T-helper 17 cell (primary cell): Measurements from ENCODE around the gene IDI1. TPM values are rescaled to one million over a fixed set of nuclear protein-coding genes. Genes with fewer than 3 reads are reported as not detected.

Experiments used
- ATAC-seq: fragments of 150-1000 bp; cut with Tn5 transposase; 2 replicates; pipeline ENCODE4 v1.10.0; 2021; ENCODE audit warnings: mild to moderate bottlenecking, moderate library complexity
- DNase-seq, 3 donors: peaks; one replicate each; pipeline versions ENCODE4 v3.0.0 to v3.0.0-alpha.2; 2020 to 2021
- H3K9me3 ChIP-seq: one replicate; pipeline ENCODE4 v1.7.0; 2013; ENCODE audit warnings: low read length, mild to moderate bottlenecking; ENCODE audit not compliant: control insufficient read depth, poor library complexity, severe bottlenecking
- H3K27ac Mint-ChIP-seq: one replicate; pipeline ENCODE4 v1.8.0; 2022; ENCODE audit warnings: mild to moderate bottlenecking, moderate library complexity, mixed read lengths
- H3K27me3 Mint-ChIP-seq: one replicate; pipeline ENCODE4 v1.8.0; 2022; ENCODE audit warnings: mixed read lengths
- H3K36me3 Mint-ChIP-seq: one replicate; pipeline ENCODE4 v1.8.0; 2022; ENCODE audit warnings: low read depth, mixed read lengths
- H3K4me1 Mint-ChIP-seq: one replicate; pipeline ENCODE4 v1.8.0; 2022; ENCODE audit warnings: mild to moderate bottlenecking, mixed read lengths
- H3K4me3 Mint-ChIP-seq: one replicate; pipeline ENCODE4 v1.8.0; 2022; ENCODE audit warnings: mild to moderate bottlenecking, moderate library complexity, mixed read lengths
- total RNA-seq, 4 donors: library from RNA in 2 of 4; stranded (reverse) in 2 of 4; gene quantifications; one replicate each; pipeline ENCODE4 v1.2.3 and lab custom pipeline; 2022 to 2026

Gene IDI1
- total RNA-seq (100 to 1,000 TPM; 116 to 134 TPM), total RNA-seq (lab: John Stamatoyannopoulos, UW) (127 to 203 reads per million in 2 donors)

DNA sequence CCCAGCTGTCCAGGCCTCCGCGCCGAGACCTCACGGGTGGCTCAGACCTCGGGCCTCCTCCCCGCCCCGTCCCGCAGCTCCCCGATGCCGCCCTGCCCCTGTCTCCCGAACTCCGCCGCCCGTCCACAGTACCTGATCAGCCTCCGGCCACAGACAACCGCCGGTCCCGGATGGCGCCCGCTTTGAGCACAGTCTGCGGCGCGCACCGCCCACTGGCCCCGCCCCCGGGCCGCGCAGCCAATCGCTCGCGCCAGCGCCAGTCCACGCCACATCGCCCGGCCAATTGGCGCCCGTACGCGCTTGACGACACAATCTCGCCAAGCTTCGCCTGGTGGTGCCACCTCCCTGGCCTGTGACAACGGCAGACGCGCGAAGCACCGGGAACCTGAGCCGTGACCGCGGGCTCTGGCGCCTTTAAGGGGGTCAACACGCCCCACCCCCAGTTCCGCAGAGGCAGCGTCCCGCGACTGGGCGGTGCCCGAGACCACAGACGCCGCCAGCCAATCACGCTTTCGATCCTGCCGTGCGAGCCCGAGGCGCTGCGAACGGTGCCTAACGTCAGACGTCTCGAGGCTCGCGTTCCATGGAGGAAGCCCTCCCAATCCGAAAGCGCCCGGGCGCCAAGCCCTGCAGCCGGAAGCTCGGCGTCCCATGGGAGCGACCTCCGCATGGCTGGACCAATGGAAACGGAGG is at the start of gene IDI1:
IDI1 (minus strand) TSS at position 388 of the 693 bp plus-strand sequence; CDS start at position 272, 116 bp downstream.
- Mint-ChIP-seq H3K4me3 (peak within 1 kb of the TSS; percentile 94), H3K36me3 (no peaks in the 10 kb centered on the region), H3K4me1 (peaks cover 36% of the 10 kb centered on the region), H3K27ac (peak within 1 kb of the TSS; percentile 97), H3K27me3 (no peaks in the 10 kb centered on the region)
- peak; percentile 82 for ATAC-seq
- H3K9me3 ChIP-seq: no peaks in the 10 kb centered on the region
- peak; percentile 95 to 96 (median 96) for DNase-seq

- peaks cover 21% of the 10 kb centered on the region for H3K4me1 Mint-ChIP-seq
These were observed 48.5 kb upstream of the IDI1 start for GRCh38 chr10:1097436-1097835.

GRCh38 chr10:1096287-1096889 is 47.5 kb upstream of the IDI1 start:
- H3K4me3 Mint-ChIP-seq: no peak overlapping the region
- no peaks in the 10 kb centered on the region for H3K27me3 Mint-ChIP-seq
- DNase-seq: no peak
- peaks cover 5% of the 10 kb centered on the region for H3K36me3 Mint-ChIP-seq
- no peak overlapping the region for H3K27ac Mint-ChIP-seq
- H3K4me1 Mint-ChIP-seq: peaks cover 18% of the 10 kb centered on the region
- no peak for ATAC-seq
- H3K9me3 ChIP-seq: no peaks in the 10 kb centered on the region

More at GRCh38 chr10:1097436-1097835, 48.5 kb upstream of the IDI1 start:
- Mint-ChIP-seq H3K36me3 (peaks cover 5% of the 10 kb centered on the region), H3K27me3 (no peaks in the 10 kb centered on the region), H3K27ac (no peak overlapping the region), H3K4me3 (no peak overlapping the region)
- H3K9me3 ChIP-seq: no peaks in the 10 kb centered on the region
- ATAC-seq (no peak), DNase-seq (no peak)

DNA sequence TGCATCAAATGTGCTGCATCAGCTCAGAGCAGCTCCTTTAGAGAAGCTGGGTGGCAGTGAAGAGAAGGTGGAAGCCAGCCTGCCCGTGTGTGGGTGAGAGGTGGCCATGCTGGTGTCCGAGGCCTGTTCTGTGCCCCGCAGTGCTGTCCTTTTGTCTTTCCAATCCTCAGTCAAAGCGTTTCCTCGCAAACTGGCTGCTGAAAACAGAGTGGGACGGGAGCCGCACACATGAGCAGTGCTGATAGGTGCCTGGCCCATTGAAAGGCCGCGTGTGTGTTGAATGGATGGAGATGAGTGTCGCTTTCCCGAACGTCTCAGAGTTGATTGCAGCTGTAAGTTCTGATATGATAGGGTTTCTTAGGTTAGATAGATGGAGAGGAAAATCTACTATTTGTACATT is 46.6 kb upstream of the IDI1 start:
- H3K4me3 Mint-ChIP-seq: no peak overlapping the region
- peaks cover 14% of the 10 kb centered on the region for H3K4me1 Mint-ChIP-seq
- H3K27ac Mint-ChIP-seq: no peak overlapping the region
- peaks cover 5% of the 10 kb centered on the region for H3K36me3 Mint-ChIP-seq
- DNase-seq (no peak), ATAC-seq (no peak)
- no peaks in the 10 kb centered on the region for H3K27me3 Mint-ChIP-seq
- no peaks in the 10 kb centered on the region for H3K9me3 ChIP-seq

DNA sequence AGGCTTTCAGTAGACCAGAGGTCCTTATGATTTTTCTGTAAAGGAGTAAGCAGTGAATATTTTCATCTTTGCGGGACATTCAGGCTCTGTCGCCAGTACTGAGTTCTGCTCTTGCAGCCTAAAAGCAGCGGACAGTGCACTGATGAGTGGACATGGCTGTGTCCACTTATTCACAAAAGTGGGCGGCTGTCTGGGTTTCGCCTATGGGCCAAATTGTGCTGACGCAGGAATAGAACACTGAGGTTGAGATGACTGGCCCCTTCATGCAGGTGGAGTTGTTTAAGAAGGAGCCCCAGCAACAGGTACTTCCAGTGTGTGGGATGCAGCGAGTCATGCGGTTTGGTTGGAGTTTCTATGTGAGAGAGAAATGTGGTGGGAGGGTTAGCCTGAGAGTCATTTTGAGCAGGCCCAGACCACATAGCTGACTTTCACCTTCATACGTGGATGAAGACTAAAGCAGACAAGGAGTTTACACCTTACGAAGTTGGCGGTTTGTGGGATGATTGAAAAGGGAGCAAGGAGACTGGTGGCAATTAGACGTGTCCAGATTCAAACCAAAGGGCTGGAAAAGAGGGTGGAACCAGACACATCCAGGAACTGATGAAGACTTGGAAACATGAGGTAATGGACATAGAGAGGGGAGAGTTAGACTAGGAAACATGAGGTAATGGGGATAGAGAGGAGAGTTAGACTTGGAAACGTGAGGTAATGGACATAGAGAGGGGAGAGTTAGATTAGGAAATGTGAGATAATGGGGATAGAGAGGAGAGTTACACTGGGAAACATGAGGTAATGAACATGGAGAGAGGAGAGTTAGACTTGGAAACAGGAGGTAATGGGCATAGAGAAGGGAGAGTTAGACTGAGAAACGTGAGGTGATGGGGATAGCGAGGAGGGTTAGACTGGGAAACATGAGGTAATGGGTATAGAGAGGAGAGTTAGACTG is 45.5 kb upstream of the IDI1 start:
- Mint-ChIP-seq H3K36me3 (peaks cover 5% of the 10 kb centered on the region), H3K4me1 (peaks cover 9% of the 10 kb centered on the region), H3K4me3 (no peak overlapping the region), H3K27ac (no peak overlapping the region), H3K27me3 (no peaks in the 10 kb centered on the region)
- DNase-seq (no peak), ATAC-seq (no peak)
- H3K9me3 ChIP-seq: no peaks in the 10 kb centered on the region

DNA sequence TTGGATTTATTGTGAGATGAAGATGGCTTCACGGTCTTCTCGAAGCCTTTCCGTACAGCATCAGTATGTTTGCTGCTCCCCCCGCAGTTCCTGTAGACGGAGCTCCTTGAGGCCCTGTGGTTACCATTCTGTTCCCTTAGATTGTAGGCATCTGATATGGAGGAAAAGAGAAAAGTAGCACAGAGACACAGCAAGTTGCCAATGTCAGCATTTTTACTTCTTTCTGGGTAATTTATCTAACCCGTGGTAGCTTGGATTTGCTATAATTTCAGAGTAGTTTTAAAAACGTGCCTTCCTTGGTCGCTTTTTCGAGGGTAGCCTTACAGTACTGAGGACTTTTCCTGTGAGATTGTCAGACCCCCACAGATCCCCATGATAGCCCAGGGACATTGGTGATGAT is 44.8 kb upstream of the IDI1 start:
- no peak for DNase-seq
- ATAC-seq: no peak
- peaks cover 6% of the 10 kb centered on the region for H3K4me1 Mint-ChIP-seq
- H3K27ac Mint-ChIP-seq: no peak overlapping the region
- peaks cover 4% of the 10 kb centered on the region for H3K36me3 Mint-ChIP-seq
- H3K4me3 Mint-ChIP-seq: no peak overlapping the region
- no peaks in the 10 kb centered on the region for H3K9me3 ChIP-seq
- H3K27me3 Mint-ChIP-seq: no peaks in the 10 kb centered on the region

GRCh38 chr10:1090696-1091095 is 41.8 kb upstream of the IDI1 start:
- DNase-seq (no peak), ATAC-seq (no peak)
- peaks cover 13% of the 10 kb centered on the region for H3K4me1 Mint-ChIP-seq
- H3K36me3 Mint-ChIP-seq: peaks cover 10% of the 10 kb centered on the region
- H3K4me3 Mint-ChIP-seq: peak overlapping the region; percentile 31
- no peaks in the 10 kb centered on the region for H3K27me3 Mint-ChIP-seq
- H3K9me3 ChIP-seq: no peaks in the 10 kb centered on the region
- no peak overlapping the region for H3K27ac Mint-ChIP-seq

DNA sequence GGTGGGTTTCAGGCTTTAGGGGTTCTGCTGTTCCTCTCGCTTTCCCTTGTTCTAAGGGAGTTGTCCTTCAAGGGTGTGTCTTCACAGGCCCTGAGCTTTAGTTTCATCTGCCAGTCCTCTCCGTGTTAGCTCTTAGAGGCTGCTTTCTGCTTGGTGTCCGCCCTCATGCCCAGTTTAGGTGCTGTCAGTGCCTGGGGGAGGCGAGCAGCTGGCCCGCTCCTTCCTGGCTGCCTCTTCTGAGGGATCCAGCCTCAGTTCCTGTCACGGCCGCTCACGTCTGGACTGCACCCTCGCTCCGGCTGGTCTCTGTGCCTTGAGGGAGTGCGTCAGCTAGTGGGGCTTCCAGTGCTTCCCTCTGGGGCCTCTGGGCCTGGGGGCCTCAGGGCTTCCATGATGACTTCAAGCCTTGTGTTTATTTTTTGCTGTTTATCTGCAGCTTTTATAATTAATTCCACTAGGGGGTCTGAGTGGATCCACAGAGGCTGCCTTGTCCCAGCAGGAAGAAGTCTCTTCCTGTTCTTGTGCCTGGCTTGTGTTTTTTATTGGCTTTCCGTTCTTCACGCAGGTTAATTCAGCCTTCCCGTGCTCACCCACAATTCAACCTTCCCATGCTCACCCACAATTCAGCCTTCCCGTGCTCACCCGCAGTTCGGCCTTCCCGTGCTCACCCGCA is 40.2 kb upstream of the IDI1 start:
- no peaks in the 10 kb centered on the region for H3K9me3 ChIP-seq
- ATAC-seq (no peak), DNase-seq (no peak)
- no peak overlapping the region for H3K4me3 Mint-ChIP-seq
- peaks cover 13% of the 10 kb centered on the region for H3K36me3 Mint-ChIP-seq
- peaks cover 13% of the 10 kb centered on the region for H3K4me1 Mint-ChIP-seq
- H3K27me3 Mint-ChIP-seq: no peaks in the 10 kb centered on the region
- no peak overlapping the region for H3K27ac Mint-ChIP-seq

DNA sequence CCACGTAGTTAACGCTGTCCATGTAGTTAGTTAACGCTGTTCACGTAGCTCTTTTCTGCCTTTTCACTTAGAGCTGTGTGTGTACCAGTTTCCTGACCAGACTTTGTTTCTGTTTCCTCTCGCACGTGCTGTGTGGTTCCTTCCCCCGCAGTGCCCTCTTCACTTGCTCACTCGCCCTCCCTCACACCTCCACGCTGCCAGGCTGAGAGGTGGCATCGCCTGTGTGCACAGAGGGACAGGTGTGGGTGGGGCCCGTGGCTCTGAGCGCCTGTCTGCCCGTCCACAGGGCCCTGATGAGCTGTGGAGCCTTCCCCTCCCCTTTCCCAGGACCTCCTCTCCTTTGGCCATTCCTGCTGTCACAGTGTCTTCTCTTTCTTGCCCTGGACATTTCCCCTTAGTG is 37.9 kb upstream of the IDI1 start:
- Mint-ChIP-seq H3K4me1 (peaks cover 13% of the 10 kb centered on the region), H3K4me3 (no peak overlapping the region), H3K36me3 (peaks cover 15% of the 10 kb centered on the region), H3K27me3 (no peaks in the 10 kb centered on the region), H3K27ac (peak overlapping the region; percentile 87)
- H3K9me3 ChIP-seq: no peaks in the 10 kb centered on the region
- no peak for ATAC-seq
- no peak for DNase-seq

GRCh38 chr10:1085258-1085657 is 36.3 kb upstream of the IDI1 start:
- Mint-ChIP-seq H3K27ac (no peak overlapping the region), H3K4me3 (no peak overlapping the region), H3K36me3 (peaks cover 15% of the 10 kb centered on the region), H3K4me1 (peaks cover 17% of the 10 kb centered on the region), H3K27me3 (no peaks in the 10 kb centered on the region)
- DNase-seq (no peak), ATAC-seq (no peak)
- no peaks in the 10 kb centered on the region for H3K9me3 ChIP-seq

DNA sequence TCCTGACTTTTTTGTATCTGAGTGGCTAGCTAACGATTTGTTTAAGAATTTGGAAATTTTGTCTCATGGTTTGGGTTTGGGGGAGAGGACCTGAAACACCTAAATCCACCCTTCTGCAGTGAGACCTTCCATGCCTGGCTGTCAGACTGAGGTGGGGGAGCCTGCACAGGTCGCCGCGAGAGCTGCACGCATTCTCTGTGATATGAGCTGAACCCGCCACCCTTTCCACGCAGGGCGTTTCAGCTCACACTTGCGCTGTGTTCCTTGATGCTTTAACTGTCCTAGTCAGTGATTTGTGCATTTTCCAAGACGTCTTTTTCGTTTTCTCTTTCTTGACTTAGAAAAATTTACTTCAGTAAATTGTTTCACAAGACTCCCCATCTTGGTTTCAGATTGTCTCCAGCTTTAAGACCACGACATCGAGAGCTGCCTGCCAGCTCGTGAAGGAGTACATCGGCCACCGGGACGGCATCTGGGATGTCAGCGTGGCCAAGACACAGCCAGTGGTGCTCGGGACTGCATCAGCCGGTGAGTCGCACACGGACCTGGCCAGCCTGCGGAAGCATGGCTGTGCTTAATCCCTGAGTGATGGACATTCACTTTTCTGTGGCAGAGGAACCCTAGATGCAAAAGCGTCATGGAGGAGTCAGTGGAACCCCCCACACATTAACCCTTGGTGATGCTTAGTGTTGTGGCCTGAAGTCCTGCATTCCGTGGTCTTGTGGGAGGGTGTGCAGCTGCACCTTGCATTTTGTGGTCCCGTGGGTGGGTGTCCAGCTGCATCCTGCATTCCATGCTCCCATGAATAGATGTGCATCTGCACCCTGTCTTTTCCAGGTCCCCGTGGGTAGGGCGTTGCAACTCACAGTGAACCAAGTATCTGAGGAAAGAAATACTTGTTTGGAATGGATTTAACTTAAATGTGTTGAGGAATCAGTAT is 35.4 kb upstream of the IDI1 start:
- H3K9me3 ChIP-seq: no peaks in the 10 kb centered on the region
- H3K27me3 Mint-ChIP-seq: no peaks in the 10 kb centered on the region
- peaks cover 15% of the 10 kb centered on the region for H3K4me1 Mint-ChIP-seq
- H3K36me3 Mint-ChIP-seq: peaks cover 13% of the 10 kb centered on the region
- H3K4me3 Mint-ChIP-seq: no peak overlapping the region
- DNase-seq: no peak
- no peak overlapping the region for H3K27ac Mint-ChIP-seq
- ATAC-seq: no peak

GRCh38 chr10:1083581-1083980 is 34.7 kb upstream of the IDI1 start:
- peaks cover 13% of the 10 kb centered on the region for H3K36me3 Mint-ChIP-seq

More at GRCh38 chr10:1083581-1083980, 34.7 kb upstream of the IDI1 start:
- no peak for ATAC-seq
- H3K4me1 Mint-ChIP-seq: peaks cover 15% of the 10 kb centered on the region
- no peak overlapping the region for H3K27ac Mint-ChIP-seq
- H3K9me3 ChIP-seq: no peaks in the 10 kb centered on the region
- DNase-seq: no peak
- no peak overlapping the region for H3K4me3 Mint-ChIP-seq
- no peaks in the 10 kb centered on the region for H3K27me3 Mint-ChIP-seq
